Adipose tissue (tissue), 3 donors: ENCODE data around the gene PRR23A. TPM values are rescaled to one million over a fixed set of nuclear protein-coding genes. Genes with fewer than 3 reads are reported as not detected.
"Not testable (repeated sequence)": the region's sequence is repeated elsewhere in the genome, so short reads cannot be mapped to it uniquely, and the experiment has no call there.

Experiments
- H3K27ac ChIP-seq: one replicate; pipeline ENCODE4 v1.5.1; 2013; ENCODE audit warnings: low read depth, low read length
- WGBS, 3 donors: extraction: QIAGEN DNeasy Blood & Tissue Kit; methylation state at CpG; one replicate each; pipeline ENCODE4 v1.1.7; 2013; 5-methylcytosine and 5-hydroxymethylcytosine counted together
- polyA plus RNA-seq, 3 donors: library from polyadenylated mRNA; stranded (reverse); fragments of 200-250 nt; gene quantifications; one replicate each; pipeline ENCODE4 v1.2.3, GENCODE V29; 2013
- donor health status: healthy with polysubstance abuse.
- donor health status: Bipolar disorder and iron deficiency.
- donor health status: healthy.

Gene PRR23A
- not detected for polyA plus RNA-seq

DNA sequence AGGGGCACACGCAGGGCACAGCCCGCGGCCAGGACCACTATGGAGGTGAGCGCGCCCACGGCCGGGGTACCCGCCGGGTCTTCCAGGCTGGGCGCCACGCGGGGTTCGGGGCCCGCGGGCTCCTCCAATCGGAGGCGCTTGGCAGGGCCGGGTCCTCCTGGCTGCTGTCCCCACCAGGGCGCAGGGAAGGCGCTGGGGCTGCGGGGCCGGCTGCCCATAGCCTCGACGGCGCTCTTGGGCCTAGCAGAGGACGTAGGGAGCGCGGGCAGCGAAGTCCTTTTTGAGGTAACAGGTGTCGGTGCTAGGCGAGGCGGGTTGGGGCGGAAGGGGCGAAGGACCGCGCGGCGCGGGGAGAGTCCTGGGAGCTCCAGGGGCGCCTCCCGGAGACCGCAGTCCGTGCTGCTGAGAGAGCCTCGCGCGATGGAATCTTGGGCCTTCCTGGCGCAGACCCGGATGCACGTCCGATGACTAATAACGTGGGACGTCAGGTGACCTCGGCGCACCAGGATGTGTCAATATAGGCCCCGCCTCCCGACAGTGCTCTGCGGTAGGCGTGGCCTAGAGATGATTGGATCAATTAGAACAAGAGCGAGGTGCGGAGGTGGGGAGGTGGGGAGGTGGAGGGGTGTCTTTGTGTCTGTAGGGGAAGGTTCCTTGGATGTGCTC lies at the start of gene PRR23A:
PRR23A (minus strand) TSS at position 218 of the 666 bp plus-strand sequence; CDS start at position 218, 0 bp downstream.
- H3K27ac ChIP-seq: no peak within 1 kb of the TSS
- WGBS, 3 donors: 54 to 75% (median 75%) methylated on average over 60 of the region's 60 CpGs

- no peak overlapping the region for H3K27ac ChIP-seq
- 47 to 75% (median 73%) methylated on average over 2 of the region's 2 CpGs for WGBS, 3 donors
Observed at GRCh38 chr3:139052802-139053600, 46.9 kb upstream of the PRR23A start.

- no peak within 1 kb of the TSS for H3K27ac ChIP-seq
- 36 to 56% (median 51%) methylated on average over 75 to 77 of the region's 77 CpGs for WGBS, 3 donors
Observed at GRCh38 chr3:139044366-139045210, 38.5 kb upstream of the PRR23A start, which contains the start of gene PRR23C. PRR23C (minus strand) TSS chr3:139044892; CDS start chr3:139044620, 272 bp downstream.

GRCh38 chr3:139043554-139044365 lies 37.7 kb upstream of the PRR23A start:
- H3K27ac ChIP-seq: no peak overlapping the region
- 61 to 78% (median 73%) methylated on average over 48 to 50 of the region's 50 CpGs for WGBS, 3 donors

GRCh38 chr3:139037478-139037877 lies 31.4 kb upstream of the PRR23A start:
- WGBS, 3 donors: 80 to 85% (median 82%) methylated on average over 6 of the region's 6 CpGs

DNA sequence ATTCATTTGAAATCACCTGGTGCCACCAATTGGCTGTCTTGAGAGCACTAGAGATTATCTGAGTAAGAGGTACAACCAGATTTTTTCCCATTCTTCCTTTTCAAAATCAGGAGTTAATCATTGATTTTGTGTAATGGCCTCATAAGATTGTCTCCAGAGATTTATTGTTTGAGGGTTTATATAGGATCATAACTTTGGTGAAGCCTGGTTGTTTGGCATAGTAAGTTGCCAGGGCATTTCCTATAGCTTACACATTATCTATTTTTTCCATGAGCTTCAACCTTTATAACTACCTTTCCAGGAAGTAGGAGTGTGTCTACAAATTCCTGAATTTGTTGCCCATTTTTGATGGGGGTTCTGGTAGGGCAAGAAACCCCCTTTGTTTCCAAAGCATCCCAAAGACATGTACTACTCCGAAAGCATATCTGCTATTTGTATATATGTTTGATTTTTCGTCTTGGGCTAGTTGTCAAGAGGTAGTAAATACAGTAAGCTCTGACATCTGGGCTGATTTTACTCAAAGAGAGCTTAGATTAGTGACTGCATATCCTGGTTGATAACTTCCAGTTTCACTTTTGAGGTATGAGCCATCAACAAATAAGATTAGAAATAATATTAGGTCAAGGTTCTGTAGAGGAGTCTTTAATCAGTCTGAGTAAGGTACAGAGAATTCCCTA lies 26.4 kb upstream of the PRR23A start:
- WGBS, 3 donors: 76 to 79% (median 77%) methylated on average over 2 of the region's 2 CpGs
- no peak overlapping the region for H3K27ac ChIP-seq

More at GRCh38 chr3:139037478-139037877, 31.4 kb upstream of the PRR23A start:
- no peak overlapping the region for H3K27ac ChIP-seq

GRCh38 chr3:139030576-139030975 lies 24.5 kb upstream of the PRR23A start:
- not testable (repeated sequence) for H3K27ac ChIP-seq

DNA sequence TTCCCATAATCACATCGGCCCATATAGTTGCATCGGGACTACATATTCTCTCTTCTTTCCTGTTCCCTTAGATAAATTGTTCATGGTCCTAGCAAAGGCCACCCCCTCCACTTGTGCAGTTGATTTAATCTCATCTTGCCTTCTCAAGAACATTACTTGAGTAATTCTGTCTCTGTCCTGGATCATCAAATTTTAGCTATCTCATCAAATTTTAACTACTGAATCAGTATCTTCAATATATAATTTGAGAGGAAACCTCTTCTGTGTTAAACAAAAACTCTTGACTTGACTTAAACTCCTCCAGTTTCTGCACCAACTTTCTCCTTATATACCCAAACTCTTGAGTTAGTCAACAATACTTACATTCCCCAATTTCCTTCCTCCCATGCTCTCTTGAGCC lies 18.9 kb upstream of the PRR23A start:
- 91 to 94% (median 91%) methylated on average over 2 of the region's 2 CpGs for WGBS, 3 donors

DNA sequence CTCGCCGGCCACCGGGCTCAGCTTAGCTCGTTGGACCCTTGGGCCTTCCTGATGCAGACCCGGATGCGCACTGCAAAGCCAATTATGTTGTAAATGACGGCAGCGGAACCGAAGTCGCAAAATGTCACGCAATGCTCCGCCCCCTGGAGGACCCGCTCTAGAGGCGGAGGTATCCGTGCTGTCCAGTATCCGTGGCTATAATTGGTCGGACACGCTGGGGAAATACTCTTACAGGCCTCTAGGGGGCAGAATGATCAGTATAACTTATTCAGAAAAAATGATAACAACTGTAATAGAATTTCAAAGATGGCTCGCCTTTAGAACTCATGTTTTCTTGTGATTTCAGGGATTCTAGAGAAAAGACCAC lies 14.8 kb upstream of the PRR23A start, which contains the start of gene PRR23B:
PRR23B (minus strand) TSS at position 59 of the 367 bp plus-strand sequence. CDS start 265 bp downstream, outside the sequence.
- 45 to 54% (median 54%) methylated on average over 16 to 19 of the region's 19 CpGs for WGBS, 3 donors
- H3K27ac ChIP-seq: no peak within 1 kb of the TSS

More for the DNA sequence above, 18.9 kb upstream of the PRR23A start:
- H3K27ac ChIP-seq: no peak overlapping the region

GRCh38 chr3:139020036-139020867 lies 14.2 kb upstream of the PRR23A start:
- 54 to 60% (median 58%) methylated on average over 78 to 81 of the region's 81 CpGs for WGBS, 3 donors

GRCh38 chr3:139016430-139017048 lies 10.5 kb upstream of the PRR23A start:
- WGBS, 3 donors: 62 to 86% (median 74%) methylated on average over 3 of the region's 3 CpGs
- H3K27ac ChIP-seq: no peak overlapping the region

More at GRCh38 chr3:139020036-139020867, 14.2 kb upstream of the PRR23A start:
- H3K27ac ChIP-seq: no peak overlapping the region

DNA sequence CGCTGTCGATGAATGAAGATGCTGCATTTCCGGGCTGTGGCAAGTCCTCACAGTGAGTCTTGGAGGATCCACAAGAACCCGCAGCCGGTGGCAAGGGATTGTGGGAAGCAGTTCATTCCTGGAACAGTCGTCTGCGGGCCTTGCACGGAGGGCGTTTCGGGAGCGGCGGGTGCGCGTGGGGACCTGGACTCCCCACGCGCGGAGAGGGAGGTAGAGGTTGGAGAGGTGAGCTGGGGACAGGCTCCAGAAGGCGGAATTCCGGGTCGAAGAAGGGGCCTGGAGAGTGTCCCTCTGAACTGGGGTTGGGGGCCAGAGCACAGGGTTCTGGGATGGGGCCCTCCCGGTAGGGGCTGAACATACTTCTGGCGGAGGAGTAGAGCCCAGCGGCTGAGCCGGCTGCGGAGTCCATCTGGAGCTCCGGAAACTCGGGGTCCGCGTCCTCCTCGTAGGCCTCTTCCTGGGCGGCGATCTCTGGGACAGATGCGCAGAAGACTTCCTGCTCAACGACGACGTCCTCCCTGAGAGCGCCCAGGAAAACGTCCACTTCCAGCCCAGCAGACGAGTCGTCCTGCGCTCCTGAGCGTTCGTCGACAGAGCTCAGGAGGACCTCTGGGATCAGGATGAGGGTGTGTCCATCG lies 593 bp downstream of the PRR23A start:
- 82 to 84% (median 83%) methylated on average over 45 of the region's 45 CpGs for WGBS, 3 donors
- no peak overlapping the region for H3K27ac ChIP-seq

DNA sequence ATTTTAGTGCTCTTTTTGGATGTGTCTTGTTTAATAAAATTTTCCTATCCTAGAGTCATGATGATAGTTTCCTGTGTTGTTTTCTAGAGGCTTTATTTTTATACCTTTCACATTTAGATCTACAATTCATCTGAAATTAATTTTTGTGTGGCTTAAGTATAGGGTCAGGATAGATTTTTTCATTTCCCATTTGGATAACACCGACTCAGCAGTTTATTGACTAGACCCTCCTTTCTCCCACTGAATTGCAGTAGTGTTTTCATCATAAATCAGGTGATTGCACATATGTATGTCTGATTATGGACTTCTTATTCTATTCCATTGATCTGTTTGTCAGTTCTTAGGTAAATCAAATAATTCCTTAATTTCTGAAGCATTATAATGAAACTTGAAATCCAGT lies 10.4 kb downstream of the PRR23A start:
- H3K27ac ChIP-seq: no peak overlapping the region
- 70 to 86% (median 75%) methylated on average over 1 of the region's 1 CpG for WGBS, 3 donors

DNA sequence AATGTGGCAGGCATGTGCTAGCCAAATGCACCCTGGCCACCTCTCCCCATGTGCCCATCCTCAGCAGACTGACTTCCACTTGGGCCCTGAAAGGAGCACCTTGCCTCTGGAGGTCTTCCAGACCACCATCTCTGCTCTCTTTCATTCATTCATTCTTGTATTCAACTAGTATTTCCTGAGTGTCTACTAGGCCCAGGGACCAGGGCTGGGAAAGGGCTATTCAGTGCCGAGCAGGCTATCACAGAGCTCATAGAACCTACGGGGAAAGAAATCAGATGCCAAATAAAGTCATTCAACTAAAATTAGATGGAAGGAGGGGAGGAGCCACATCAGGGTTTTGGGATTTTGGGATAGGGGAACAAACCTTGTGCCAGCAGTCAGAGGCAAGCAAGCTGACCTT lies 18.9 kb downstream of the PRR23A start:
- 87 to 94% (median 91%) methylated on average over 2 of the region's 2 CpGs for WGBS, 3 donors
- no peak overlapping the region for H3K27ac ChIP-seq

GRCh38 chr3:138985932-138986331 lies 20.1 kb downstream of the PRR23A start:
- 51 to 66% (median 58%) methylated on average over 4 of the region's 4 CpGs for WGBS, 3 donors
- H3K27ac ChIP-seq: no peak overlapping the region

- 48 to 75% (median 63%) methylated on average over 3 of the region's 3 CpGs for WGBS, 3 donors
Observed at GRCh38 chr3:138984816-138985215, 21.3 kb downstream of the PRR23A start.

More at GRCh38 chr3:138984816-138985215, 21.3 kb downstream of the PRR23A start:
- H3K27ac ChIP-seq: no peak overlapping the region
